NCI-H1694 (cell line): Measurements from ENCODE around the gene CEP97.
"Not testable (repeated sequence)": the region's sequence is repeated elsewhere in the genome, so short reads cannot be mapped to it uniquely, and the experiment has no call there.

Source experiments
- DNase-seq: peaks from one replicate; lab custom pipeline; 2025; lab: John Stamatoyannopoulos, UW

CEP97 gene

GRCh38 chr3:101701696-101702634 is 22.4 kb upstream of the CEP97 start:
- DNase-seq: no peak

- no peak for DNase-seq
These were observed 21.7 kb upstream of the CEP97 start for GRCh38 chr3:101702726-101703125.

GRCh38 chr3:101703169-101703568 is 21.2 kb upstream of the CEP97 start:
- DNase-seq: no peak

- DNase-seq: not testable (repeated sequence)
These were observed 19.8 kb upstream of the CEP97 start for GRCh38 chr3:101704639-101705038.

- no peak for DNase-seq
These were observed 15.3 kb upstream of the CEP97 start for GRCh38 chr3:101709126-101709525.

- DNase-seq: no peak
These were observed 6.0 kb upstream of the CEP97 start for GRCh38 chr3:101718455-101718854.

GRCh38 chr3:101719604-101720185 is 4.7 kb upstream of the CEP97 start:
- no peak for DNase-seq

GRCh38 chr3:101720851-101721840 is 3.3 kb upstream of the CEP97 start:
- DNase-seq: no peak

GRCh38 chr3:101722394-101723173 is 1.8 kb upstream of the CEP97 start:
- no peak for DNase-seq

GRCh38 chr3:101725194-101725889 is 928 bp downstream of the CEP97 start:
- DNase-seq: peak; percentile 17

GRCh38 chr3:101725890-101726275 is 1.5 kb downstream of the CEP97 start:
- DNase-seq: no peak

- no peak for DNase-seq
These were observed 5.2 kb downstream of the CEP97 start for GRCh38 chr3:101729586-101729985.

GRCh38 chr3:101730839-101731238 is 6.4 kb downstream of the CEP97 start:
- no peak for DNase-seq

- DNase-seq: no peak
These were observed 7.8 kb downstream of the CEP97 start for GRCh38 chr3:101732240-101732641.

- DNase-seq: no peak
These were observed 11.4 kb downstream of the CEP97 start for GRCh38 chr3:101735833-101736232.

- DNase-seq: not testable (repeated sequence)
These were observed 17.5 kb downstream of the CEP97 start for GRCh38 chr3:101741914-101742313.

GRCh38 chr3:101744811-101745210 is 20.4 kb downstream of the CEP97 start:
- DNase-seq: no peak

GRCh38 chr3:101745934-101746333 is 21.5 kb downstream of the CEP97 start:
- DNase-seq: not testable (repeated sequence)

- not testable (repeated sequence) for DNase-seq
These were observed 29.1 kb downstream of the CEP97 start for GRCh38 chr3:101753386-101754113.

- DNase-seq: no peak
These were observed 33.8 kb downstream of the CEP97 start for GRCh38 chr3:101758224-101758623.
